ENCODE data around the gene SPHK2.
A peak's percentile ranks its signal among the peaks of the same experiment; 100 is the strongest.
"Not testable (repeated sequence)": the region's sequence is repeated elsewhere in the genome, so short reads cannot be mapped to it uniquely, and the experiment has no call there.

Gene SPHK2

GRCh38 chr19:48623556-48624066, 4.3 kb downstream of the SPHK2 start:
- H3K4me1 ChIP-seq (ENCODE audit: insufficient read depth, low read length): peaks cover 28% of the 10 kb centered on the region
- H3K4me3 ChIP-seq (ENCODE audit: low read length): peak overlapping the region; percentile 56
- H2AFZ ChIP-seq (ENCODE audit: low read depth, low read length): no peak overlapping the region
- H3K27me3 ChIP-seq (ENCODE audit: insufficient read depth, low read length): no peaks in the 10 kb centered on the region
- no peaks in the 10 kb centered on the region for H3K9me3 ChIP-seq (ENCODE audit: low read length)
- H3K36me3 ChIP-seq (ENCODE audit: insufficient read depth, low read length): peaks cover 8% of the 10 kb centered on the region

GRCh38 chr19:48624067-48624594, 4.8 kb downstream of the SPHK2 start:
- H3K27me3 ChIP-seq (ENCODE audit: insufficient read depth, low read length): no peaks in the 10 kb centered on the region
- peaks cover 28% of the 10 kb centered on the region for H3K4me1 ChIP-seq (ENCODE audit: insufficient read depth, low read length)
- H3K36me3 ChIP-seq (ENCODE audit: insufficient read depth, low read length): peaks cover 8% of the 10 kb centered on the region
- H3K9me3 ChIP-seq (ENCODE audit: low read length): no peaks in the 10 kb centered on the region
- H3K4me3 ChIP-seq (ENCODE audit: low read length): peak overlapping the region; percentile 63
- no peak overlapping the region for H2AFZ ChIP-seq (ENCODE audit: low read depth, low read length)

DNA sequence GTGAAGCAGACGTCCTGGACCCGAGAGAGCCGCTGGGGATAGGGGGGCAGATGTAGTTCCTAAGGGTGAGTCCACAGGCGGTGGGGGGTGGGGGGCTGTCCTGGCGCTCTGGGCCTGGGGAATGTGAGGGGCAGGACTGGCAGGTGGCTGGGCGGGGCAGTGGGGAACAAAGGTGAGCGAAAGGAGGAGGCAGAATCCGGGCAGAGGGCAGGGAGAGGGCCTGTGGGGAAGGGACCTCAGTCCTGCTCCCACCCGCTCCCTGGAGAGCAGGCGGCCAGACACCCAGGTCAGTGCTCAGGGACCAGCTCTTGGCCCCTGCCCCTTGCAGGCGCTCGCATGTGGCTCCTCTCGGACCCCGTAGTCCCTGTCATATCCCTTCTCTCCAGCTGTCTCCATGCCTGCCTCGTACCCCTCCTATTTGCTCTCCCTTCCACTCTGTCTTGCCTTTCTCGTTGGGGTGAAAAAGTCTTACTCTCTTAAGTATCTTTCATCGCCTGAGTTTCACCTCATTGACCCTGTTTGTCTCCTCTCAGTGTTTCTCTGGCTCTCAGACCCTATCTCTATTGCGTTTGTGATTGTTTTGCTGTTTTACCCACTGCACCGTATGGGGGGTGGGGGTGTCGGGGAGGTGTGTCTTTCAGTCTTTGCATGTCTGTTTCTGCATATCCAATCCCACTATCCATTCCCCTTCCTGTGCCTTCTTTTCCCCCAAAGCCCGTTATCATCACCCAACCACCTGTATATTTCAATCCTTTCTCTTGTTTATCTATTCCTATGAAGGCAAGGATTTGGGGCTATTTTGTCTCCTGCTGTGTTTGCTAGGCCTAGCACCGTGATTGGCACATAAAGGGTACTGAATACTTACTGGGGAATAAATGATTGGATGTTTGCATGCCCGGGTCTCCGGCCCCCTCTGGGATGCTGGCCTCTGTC, 5.8 kb downstream of the SPHK2 start:
- no peaks in the 10 kb centered on the region for H3K9me3 ChIP-seq (ENCODE audit: low read length)
- peaks cover 31% of the 10 kb centered on the region for H3K4me1 ChIP-seq (ENCODE audit: insufficient read depth, low read length)
- H3K4me3 ChIP-seq (ENCODE audit: low read length): peak overlapping the region; percentile 63
- peaks cover 16% of the 10 kb centered on the region for H3K36me3 ChIP-seq (ENCODE audit: insufficient read depth, low read length)
- no peak overlapping the region for H2AFZ ChIP-seq (ENCODE audit: low read depth, low read length)
- no peaks in the 10 kb centered on the region for H3K27me3 ChIP-seq (ENCODE audit: insufficient read depth, low read length)

- H2AFZ ChIP-seq (ENCODE audit: low read depth, low read length): no peak overlapping the region
- H3K9me3 ChIP-seq (ENCODE audit: low read length): no peaks in the 10 kb centered on the region
- no peaks in the 10 kb centered on the region for H3K27me3 ChIP-seq (ENCODE audit: insufficient read depth, low read length)
- peaks cover 40% of the 10 kb centered on the region for H3K4me1 ChIP-seq (ENCODE audit: insufficient read depth, low read length)
- no peak overlapping the region for H3K4me3 ChIP-seq (ENCODE audit: low read length)
- H3K36me3 ChIP-seq (ENCODE audit: insufficient read depth, low read length): peaks cover 19% of the 10 kb centered on the region
These were observed 6.6 kb downstream of the SPHK2 start for GRCh38 chr19:48625891-48626327.

GRCh38 chr19:48627201-48627864, 8.0 kb downstream of the SPHK2 start:
- H3K9me3 ChIP-seq (ENCODE audit: low read length): no peaks in the 10 kb centered on the region
- H3K4me1 ChIP-seq (ENCODE audit: insufficient read depth, low read length): peaks cover 52% of the 10 kb centered on the region
- H3K36me3 ChIP-seq (ENCODE audit: insufficient read depth, low read length): peaks cover 19% of the 10 kb centered on the region
- H3K4me3 ChIP-seq (ENCODE audit: low read length): no peak overlapping the region
- no peak overlapping the region for H2AFZ ChIP-seq (ENCODE audit: low read depth, low read length)
- no peaks in the 10 kb centered on the region for H3K27me3 ChIP-seq (ENCODE audit: insufficient read depth, low read length)

GRCh38 chr19:48627865-48628314, 8.6 kb downstream of the SPHK2 start:
- Histone ChIP-seq H3K36me3 (ENCODE audit: insufficient read depth, low read length) (peaks cover 19% of the 10 kb centered on the region), H3K4me3 (ENCODE audit: low read length) (no peak overlapping the region), H3K4me1 (ENCODE audit: insufficient read depth, low read length) (peaks cover 52% of the 10 kb centered on the region), H2AFZ (ENCODE audit: low read depth, low read length) (no peak overlapping the region), H3K9me3 (ENCODE audit: low read length) (no peaks in the 10 kb centered on the region), H3K27me3 (ENCODE audit: insufficient read depth, low read length) (no peaks in the 10 kb centered on the region)

DNA sequence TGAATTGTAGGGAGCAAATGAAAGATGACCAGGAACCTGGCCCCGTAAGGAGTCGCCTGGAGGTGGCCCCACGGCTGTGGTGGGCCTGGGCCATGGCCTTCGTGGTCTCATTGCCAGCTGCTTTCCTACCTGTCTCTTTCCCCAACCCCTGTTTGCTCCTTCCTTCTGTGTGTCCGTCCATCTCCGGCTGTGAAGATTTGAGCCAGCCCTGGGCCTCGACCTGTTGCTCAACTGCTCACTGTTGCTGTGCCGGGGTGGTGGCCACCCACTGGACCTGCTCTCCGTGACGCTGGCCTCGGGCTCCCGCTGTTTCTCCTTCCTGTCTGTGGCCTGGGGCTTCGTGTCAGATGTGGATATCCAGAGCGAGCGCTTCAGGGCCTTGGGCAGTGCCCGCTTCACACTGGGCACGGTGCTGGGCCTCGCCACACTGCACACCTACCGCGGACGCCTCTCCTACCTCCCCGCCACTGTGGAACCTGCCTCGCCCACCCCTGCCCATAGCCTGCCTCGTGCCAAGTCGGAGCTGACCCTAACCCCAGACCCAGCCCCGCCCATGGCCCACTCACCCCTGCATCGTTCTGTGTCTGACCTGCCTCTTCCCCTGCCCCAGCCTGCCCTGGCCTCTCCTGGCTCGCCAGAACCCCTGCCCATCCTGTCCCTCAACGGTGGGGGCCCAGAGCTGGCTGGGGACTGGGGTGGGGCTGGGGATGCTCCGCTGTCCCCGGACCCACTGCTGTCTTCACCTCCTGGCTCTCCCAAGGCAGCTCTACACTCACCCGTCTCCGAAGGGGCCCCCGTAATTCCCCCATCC, 9.4 kb downstream of the SPHK2 start:
- Histone ChIP-seq H3K27me3 (ENCODE audit: insufficient read depth, low read length) (no peaks in the 10 kb centered on the region), H2AFZ (ENCODE audit: low read depth, low read length) (no peak overlapping the region), H3K36me3 (ENCODE audit: insufficient read depth, low read length) (peaks cover 19% of the 10 kb centered on the region), H3K4me3 (ENCODE audit: low read length) (no peak overlapping the region), H3K9me3 (ENCODE audit: low read length) (no peaks in the 10 kb centered on the region), H3K4me1 (ENCODE audit: insufficient read depth, low read length) (peaks cover 52% of the 10 kb centered on the region)

GRCh38 chr19:48629297-48629598, 9.9 kb downstream of the SPHK2 start:
- Histone ChIP-seq H3K4me3 (ENCODE audit: low read length) (no peak overlapping the region), H3K9me3 (ENCODE audit: low read length) (no peaks in the 10 kb centered on the region), H3K36me3 (ENCODE audit: insufficient read depth, low read length) (peaks cover 19% of the 10 kb centered on the region), H2AFZ (ENCODE audit: low read depth, low read length) (no peak overlapping the region), H3K27me3 (ENCODE audit: insufficient read depth, low read length) (no peaks in the 10 kb centered on the region), H3K4me1 (ENCODE audit: insufficient read depth, low read length) (peaks cover 56% of the 10 kb centered on the region)

DNA sequence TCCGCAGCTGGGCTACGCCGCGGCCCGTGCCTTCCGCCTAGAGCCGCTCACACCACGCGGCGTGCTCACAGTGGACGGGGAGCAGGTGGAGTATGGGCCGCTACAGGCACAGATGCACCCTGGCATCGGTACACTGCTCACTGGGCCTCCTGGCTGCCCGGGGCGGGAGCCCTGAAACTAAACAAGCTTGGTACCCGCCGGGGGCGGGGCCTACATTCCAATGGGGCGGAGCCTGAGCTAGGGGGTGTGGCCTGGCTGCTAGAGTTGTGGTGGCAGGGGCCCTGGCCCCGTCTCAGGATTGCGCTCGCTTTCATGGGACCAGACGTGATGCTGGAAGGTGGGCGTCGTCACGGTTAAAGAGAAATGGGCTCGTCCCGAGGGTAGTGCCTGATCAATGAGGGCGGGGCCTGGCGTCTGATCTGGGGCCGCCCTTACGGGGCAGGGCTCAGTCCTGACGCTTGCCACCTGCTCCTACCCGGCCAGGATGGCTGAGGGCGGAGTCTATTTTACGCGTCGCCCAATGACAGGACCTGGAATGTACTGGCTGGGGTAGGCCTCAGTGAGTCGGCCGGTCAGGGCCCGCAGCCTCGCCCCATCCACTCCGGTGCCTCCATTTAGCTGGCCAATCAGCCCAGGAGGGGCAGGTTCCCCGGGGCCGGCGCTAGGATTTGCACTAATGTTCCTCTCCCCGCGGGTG, 10.4 kb downstream of the SPHK2 start:
- Histone ChIP-seq H3K27me3 (ENCODE audit: insufficient read depth, low read length) (no peaks in the 10 kb centered on the region), H2AFZ (ENCODE audit: low read depth, low read length) (no peak overlapping the region), H3K4me1 (ENCODE audit: insufficient read depth, low read length) (peaks cover 56% of the 10 kb centered on the region), H3K4me3 (ENCODE audit: low read length) (no peak overlapping the region), H3K9me3 (ENCODE audit: low read length) (no peaks in the 10 kb centered on the region), H3K36me3 (ENCODE audit: insufficient read depth, low read length) (peaks cover 19% of the 10 kb centered on the region)

DNA sequence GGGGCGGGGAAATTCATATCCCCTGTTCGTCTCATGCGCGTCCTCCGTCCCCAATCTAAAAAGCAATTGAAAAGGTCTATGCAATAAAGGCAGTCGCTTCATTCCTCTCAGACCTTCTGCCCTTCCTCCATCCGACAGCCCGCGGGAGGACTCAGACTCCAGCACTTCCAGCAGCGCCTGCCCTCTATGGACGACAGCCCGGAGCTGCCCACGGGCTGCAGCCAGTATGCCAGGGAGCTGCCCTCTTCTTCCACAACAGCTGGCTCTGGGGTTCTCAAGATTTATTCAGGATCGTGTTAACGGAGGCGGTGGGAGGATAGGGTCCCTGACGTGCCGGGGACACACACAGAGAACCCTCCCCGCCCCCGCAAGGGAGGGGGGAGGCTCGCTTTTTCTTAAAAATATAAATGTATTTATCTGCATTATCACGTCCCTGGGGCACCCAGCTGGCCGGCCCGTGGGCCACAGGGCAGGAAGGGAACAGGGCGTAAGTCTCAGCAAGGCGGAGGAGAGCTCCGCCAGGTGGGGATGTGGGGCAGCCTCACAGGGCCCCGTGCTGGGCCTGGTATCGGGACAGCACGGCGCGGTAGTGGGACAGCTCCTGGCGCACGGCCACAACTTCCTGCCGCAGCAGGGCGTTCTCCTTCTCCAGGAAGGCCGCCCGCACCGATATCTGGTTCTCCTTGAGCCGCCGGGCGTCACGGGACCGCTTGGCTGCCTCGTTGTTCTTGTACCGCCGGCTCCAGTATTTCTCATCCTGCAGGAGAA, 11.2 kb downstream of the SPHK2 start:
- H3K4me3 ChIP-seq (ENCODE audit: low read length): no peak overlapping the region
- H3K4me1 ChIP-seq (ENCODE audit: insufficient read depth, low read length): peaks cover 54% of the 10 kb centered on the region
- H3K9me3 ChIP-seq (ENCODE audit: low read length): no peaks in the 10 kb centered on the region
- H3K27me3 ChIP-seq (ENCODE audit: insufficient read depth, low read length): no peaks in the 10 kb centered on the region
- H2AFZ ChIP-seq (ENCODE audit: low read depth, low read length): no peak overlapping the region
- H3K36me3 ChIP-seq (ENCODE audit: insufficient read depth, low read length): peaks cover 19% of the 10 kb centered on the region

DNA sequence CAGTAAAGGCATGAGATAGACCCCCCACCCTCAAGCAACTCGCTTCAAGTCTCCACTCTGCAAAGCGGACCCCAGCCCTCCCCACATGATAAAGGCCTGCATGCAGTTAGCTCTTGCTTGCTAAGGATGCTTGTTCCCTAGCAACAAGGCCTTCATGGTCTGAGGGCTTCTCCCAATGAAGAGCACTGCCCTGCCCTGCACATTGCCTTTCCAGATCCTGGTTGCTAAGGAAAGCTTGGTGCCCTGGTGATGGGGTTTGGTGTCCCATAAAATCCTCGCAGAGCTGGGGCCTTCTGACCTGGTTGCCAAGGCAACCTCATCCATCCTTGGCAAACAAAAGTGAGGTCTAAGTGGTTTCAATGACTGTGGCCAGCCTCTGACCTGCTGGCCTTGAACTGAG, 11.9 kb downstream of the SPHK2 start:
- H3K36me3 ChIP-seq (ENCODE audit: insufficient read depth, low read length): peaks cover 17% of the 10 kb centered on the region
- no peaks in the 10 kb centered on the region for H3K27me3 ChIP-seq (ENCODE audit: insufficient read depth, low read length)
- no peak overlapping the region for H3K4me3 ChIP-seq (ENCODE audit: low read length)
- H3K4me1 ChIP-seq (ENCODE audit: insufficient read depth, low read length): peaks cover 58% of the 10 kb centered on the region
- H2AFZ ChIP-seq (ENCODE audit: low read depth, low read length): no peak overlapping the region
- no peaks in the 10 kb centered on the region for H3K9me3 ChIP-seq (ENCODE audit: low read length)

GRCh38 chr19:48632286-48632685, 13.0 kb downstream of the SPHK2 start:
- H3K4me3 ChIP-seq (ENCODE audit: low read length); H3K27me3 ChIP-seq (ENCODE audit: insufficient read depth, low read length); H3K9me3 ChIP-seq (ENCODE audit: low read length); H2AFZ ChIP-seq (ENCODE audit: low read depth, low read length): not testable (repeated sequence)
- H3K4me1 ChIP-seq (ENCODE audit: insufficient read depth, low read length): peaks cover 64% of the 10 kb centered on the region
- H3K36me3 ChIP-seq (ENCODE audit: insufficient read depth, low read length): peaks cover 14% of the 10 kb centered on the region
